H1 (cell line): ENCODE results near the gene MACROD1. TPM values are rescaled to one million over a fixed set of nuclear protein-coding genes. Genes with fewer than 3 reads are reported as not detected.

ENCODE experiments used
- ASH2L ChIP-seq: fragments of 200-600, 300-600 bp; sonication (generic); IDR thresholded peaks from one replicate; pipeline ENCODE4 v1.7.1; 2017; ENCODE audit warnings: low read length
- polyA plus RNA-seq, 7 experiments: library from polyadenylated mRNA; depleted of rRNA in 3 of 7; stranded (reverse) in 5 of 7; unstranded in 2 of 7; fragments of >200 nt in 5 of 7; fragments of 200-250 nt in 2 of 7; gene quantifications; 1 replicate in 5 of 7; 2 replicates in 1 of 7; 4 replicates in 1 of 7; pipeline versions ENCODE4 v1.2.1 to v1.2.3, GENCODE V29; 2011 to 2013; ENCODE audit warnings: missing spikeins in 2 of 7, mixed read lengths in 2 of 7
- total RNA-seq: library from RNA; stranded (reverse); fragmentation: NEBNext Ultra II Directional; extraction: Animal tissue kit (Norgen Biotek cat#: 25700); gene quantifications from 2 replicates; pipeline ENCODE4 v1.2.1, GENCODE V29; 2021

MACROD1 gene
- total and polyA plus RNA-seq, 2 of the 8 experiments (the other 6 are each of a cell fraction or from before 2014, with no cell fraction given): 19.5 to 34.1 TPM

DNA sequence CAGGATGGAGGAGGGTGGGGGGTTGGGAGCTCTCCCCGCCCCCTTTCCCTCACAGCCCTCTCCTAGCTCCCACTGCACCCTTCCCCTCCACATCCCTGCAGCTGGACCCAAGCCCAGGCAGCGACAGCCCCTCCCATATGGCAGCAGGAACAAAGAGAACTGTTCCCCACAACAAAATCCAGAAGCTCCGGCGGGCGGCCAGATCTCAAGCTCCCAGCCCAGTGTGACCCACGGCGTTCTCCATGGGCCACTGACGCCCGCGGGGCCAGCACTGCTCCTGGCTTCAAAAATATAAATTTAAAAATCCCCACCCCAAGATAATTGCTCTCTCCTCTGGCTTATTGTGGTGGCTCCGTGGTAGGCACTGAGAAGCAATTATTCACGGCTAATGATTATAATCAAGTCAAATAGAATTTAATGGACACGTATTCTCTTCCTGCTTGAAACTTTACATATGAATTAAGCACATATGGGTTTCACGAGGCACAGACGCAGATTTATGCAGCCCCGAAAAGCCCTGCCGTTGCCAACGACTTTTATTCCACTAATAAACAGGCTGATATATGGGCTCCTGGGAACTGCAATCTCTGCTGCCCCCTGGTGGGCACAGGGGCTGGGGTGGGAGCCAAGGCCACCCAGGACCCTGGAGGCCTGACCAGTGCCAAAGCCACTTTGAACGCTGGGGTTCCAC lies 17.5 kb downstream of the MACROD1 start (continued):
- TF ChIP-seq ASH2L: no peak
